WTC11 (cell line): ENCODE measurements around the gene TRIM7. TPM values are rescaled to one million over a fixed set of nuclear protein-coding genes. Genes with fewer than 3 reads are reported as not detected.

Source experiments
- ATAC-seq: fragments of 200-7000 bp; cut with Tn5 transposase; 2 replicates; pipeline ENCODE4 v1.10.0; 2021; ENCODE audit warnings: mild to moderate bottlenecking, moderate library complexity
- CTCF ChIA-PET: fragments of 300-600 bp; sonication (Branson Sonifier 250); formaldehyde crosslinking; loops from one replicate; lab custom pipeline; 2021; ENCODE audit warnings: antibody characterized with exemption; lab: Charles Lee
- POLR2A ChIA-PET: fragments of 350-600 bp; sonication (Branson Sonifier 250); formaldehyde crosslinking; loops from one replicate; lab custom pipeline; 2021; ENCODE audit warnings: antibody characterized with exemption; lab: Charles Lee
- DNase-seq: peaks from one replicate; pipeline ENCODE4 v3.0.0; 2021; ENCODE audit warnings: low spot score
- H3K27ac Mint-ChIP-seq: 2 replicates; pipeline ENCODE4 v1.8.0; 2021; ENCODE audit warnings: mixed read lengths
- H3K27me3 Mint-ChIP-seq: 2 replicates; pipeline ENCODE4 v1.8.0; 2021; ENCODE audit warnings: low read depth, mild to moderate bottlenecking, moderate library complexity, mixed read lengths
- H3K36me3 Mint-ChIP-seq: 2 replicates; pipeline ENCODE4 v1.8.0; 2021; ENCODE audit warnings: mixed read lengths
- H3K4me1 Mint-ChIP-seq: 2 replicates; pipeline ENCODE4 v1.8.0; 2022; ENCODE audit warnings: mixed read lengths
- H3K4me3 Mint-ChIP-seq: 2 replicates; pipeline ENCODE4 v1.8.0; 2021; ENCODE audit warnings: mild to moderate bottlenecking, moderate library complexity, mixed read lengths
- H3K9me3 Mint-ChIP-seq: 2 replicates; pipeline ENCODE4 v1.8.0; 2021; ENCODE audit warnings: mixed read lengths
- CREM ChIP-seq: sonication (generic); formaldehyde crosslinking; IDR thresholded peaks from 2 replicates; pipeline ENCODE4 v1.8.1; 2022; ENCODE audit warnings: mild to moderate bottlenecking, missing genetic modification reagents, moderate library complexity
- FOXJ3 ChIP-seq: sonication (generic); formaldehyde crosslinking; IDR thresholded peaks from 2 replicates; pipeline ENCODE4 v1.9.0; 2021; ENCODE audit warnings: missing genetic modification reagents, mild to moderate bottlenecking, borderline replicate concordance
- FOXP4 ChIP-seq: sonication (generic); formaldehyde crosslinking; IDR thresholded peaks from 2 replicates; pipeline ENCODE4 v1.8.0; 2022; ENCODE audit warnings: mild to moderate bottlenecking, missing genetic modification reagents
- GABPB1 ChIP-seq: sonication (generic); formaldehyde crosslinking; IDR thresholded peaks from 2 replicates; pipeline ENCODE4 v1.8.1; 2023; ENCODE audit warnings: mild to moderate bottlenecking, missing genetic modification reagents
- NFATC4 ChIP-seq: fragments of 250-450 bp; sonication (Bioruptor Pico); IDR thresholded peaks from 2 replicates; pipeline ENCODE4 v1.9.0; 2021; ENCODE audit warnings: mild to moderate bottlenecking
- NFE2L1 ChIP-seq: sonication (generic); formaldehyde crosslinking; IDR thresholded peaks from 2 replicates; pipeline ENCODE4 v1.8.1; 2023; ENCODE audit warnings: missing genetic modification reagents
- NR3C1 ChIP-seq: sonication (generic); formaldehyde crosslinking; conservative IDR thresholded peaks from 2 replicates; pipeline ENCODE4 v1.8.1; 2023; ENCODE audit warnings: low read depth, mild to moderate bottlenecking, missing genetic modification reagents
- PRRX2 ChIP-seq: fragments of 250-450 bp; sonication (Bioruptor Pico); IDR thresholded peaks from 2 replicates; pipeline ENCODE4 v1.8.0; 2021; ENCODE audit warnings: mild to moderate bottlenecking
- SMAD3 ChIP-seq: sonication (generic); formaldehyde crosslinking; IDR thresholded peaks from 2 replicates; pipeline ENCODE4 v1.8.0; 2022; ENCODE audit warnings: missing genetic modification reagents, mild to moderate bottlenecking, borderline replicate concordance
- SMAD4 ChIP-seq: sonication (generic); formaldehyde crosslinking; IDR thresholded peaks from 2 replicates; pipeline ENCODE4 v1.8.0; 2022; ENCODE audit warnings: mild to moderate bottlenecking, missing genetic modification reagents
- TEAD1 ChIP-seq: sonication (generic); formaldehyde crosslinking; IDR thresholded peaks from 2 replicates; pipeline ENCODE4 v1.8.0; 2022; ENCODE audit warnings: mild to moderate bottlenecking, missing genetic modification reagents
- TEAD4 ChIP-seq: sonication (generic); formaldehyde crosslinking; IDR thresholded peaks from 2 replicates; pipeline ENCODE4 v1.8.0; 2022; ENCODE audit warnings: mild to moderate bottlenecking, missing genetic modification reagents
- USF1 ChIP-seq: sonication (generic); formaldehyde crosslinking; IDR thresholded peaks from 2 replicates; pipeline ENCODE4 v1.8.0; 2022; ENCODE audit warnings: mild to moderate bottlenecking, missing genetic modification reagents
- ZBTB43 ChIP-seq: sonication (generic); formaldehyde crosslinking; IDR thresholded peaks from 2 replicates; pipeline ENCODE4 v1.8.1; 2023; ENCODE audit warnings: mild to moderate bottlenecking, missing genetic modification reagents
- ZNF121 ChIP-seq: sonication (generic); formaldehyde crosslinking; IDR thresholded peaks from 2 replicates; pipeline ENCODE4 v1.8.0; 2023; ENCODE audit warnings: missing genetic modification reagents
- ZNF396 ChIP-seq: fragments of 250-450 bp; sonication (Bioruptor Pico); IDR thresholded peaks from 2 replicates; pipeline ENCODE4 v1.8.0; 2021; ENCODE audit warnings: mild to moderate bottlenecking, moderate library complexity, borderline replicate concordance
- total RNA-seq: library from RNA; stranded (reverse); gene quantifications from 3 replicates; pipeline ENCODE4 v1.2.3, GENCODE V29; 2021
- TF ChIP-seq, protein P1 (sequence below): sonication (generic); formaldehyde crosslinking; IDR thresholded peaks from 2 replicates; pipeline ENCODE4 v1.8.1; 2023; ENCODE audit warnings: mild to moderate bottlenecking, moderate library complexity, missing genetic modification reagents
- TF ChIP-seq, protein P2 (sequence below): sonication (generic); formaldehyde crosslinking; IDR thresholded peaks from 2 replicates; pipeline ENCODE4 v1.8.1; 2023; ENCODE audit warnings: mild to moderate bottlenecking, missing genetic modification reagents, borderline replicate concordance
- TF ChIP-seq, protein P3 (sequence below): fragments of 250-450 bp; sonication (Bioruptor Pico); IDR thresholded peaks from 2 replicates; pipeline ENCODE4 v1.8.0; 2021; ENCODE audit warnings: mild to moderate bottlenecking
- TF ChIP-seq, protein P4 (sequence below): fragments of 250-450 bp; sonication (Bioruptor Pico); IDR thresholded peaks from 2 replicates; pipeline ENCODE4 v2.1.2; 2022; ENCODE audit warnings: mild to moderate bottlenecking, moderate library complexity

Gene TRIM7
- total RNA-seq, 1 experiment from 2014 or later: 1.4 TPM

- TF ChIP-seq, protein P1, sequence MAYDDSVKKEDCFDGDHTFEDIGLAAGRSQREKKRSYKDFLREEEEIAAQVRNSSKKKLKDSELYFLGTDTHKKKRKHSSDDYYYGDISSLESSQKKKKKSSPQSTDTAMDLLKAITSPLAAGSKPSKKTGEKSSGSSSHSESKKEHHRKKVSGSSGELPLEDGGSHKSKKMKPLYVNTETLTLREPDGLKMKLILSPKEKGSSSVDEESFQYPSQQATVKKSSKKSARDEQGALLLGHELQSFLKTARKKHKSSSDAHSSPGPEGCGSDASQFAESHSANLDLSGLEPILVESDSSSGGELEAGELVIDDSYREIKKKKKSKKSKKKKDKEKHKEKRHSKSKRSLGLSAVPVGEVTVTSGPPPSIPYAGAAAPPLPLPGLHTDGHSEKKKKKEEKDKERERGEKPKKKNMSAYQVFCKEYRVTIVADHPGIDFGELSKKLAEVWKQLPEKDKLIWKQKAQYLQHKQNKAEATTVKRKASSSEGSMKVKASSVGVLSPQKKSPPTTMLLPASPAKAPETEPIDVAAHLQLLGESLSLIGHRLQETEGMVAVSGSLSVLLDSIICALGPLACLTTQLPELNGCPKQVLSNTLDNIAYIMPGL (CRISPR knock-in tag): peak; percentile 22; the same call in 1 of the 2 replicates
- no peak; the same call in 1 of the 2 replicates for TF ChIP-seq CREM (CRISPR knock-in tag)
- no peak for TF ChIP-seq NR3C1 (CRISPR knock-in tag)
- no peak for TF ChIP-seq ZNF396
Observed at GRCh38 chr5:181207214-181207959, 2.4 kb upstream of the TRIM7 start (continued).

DNA sequence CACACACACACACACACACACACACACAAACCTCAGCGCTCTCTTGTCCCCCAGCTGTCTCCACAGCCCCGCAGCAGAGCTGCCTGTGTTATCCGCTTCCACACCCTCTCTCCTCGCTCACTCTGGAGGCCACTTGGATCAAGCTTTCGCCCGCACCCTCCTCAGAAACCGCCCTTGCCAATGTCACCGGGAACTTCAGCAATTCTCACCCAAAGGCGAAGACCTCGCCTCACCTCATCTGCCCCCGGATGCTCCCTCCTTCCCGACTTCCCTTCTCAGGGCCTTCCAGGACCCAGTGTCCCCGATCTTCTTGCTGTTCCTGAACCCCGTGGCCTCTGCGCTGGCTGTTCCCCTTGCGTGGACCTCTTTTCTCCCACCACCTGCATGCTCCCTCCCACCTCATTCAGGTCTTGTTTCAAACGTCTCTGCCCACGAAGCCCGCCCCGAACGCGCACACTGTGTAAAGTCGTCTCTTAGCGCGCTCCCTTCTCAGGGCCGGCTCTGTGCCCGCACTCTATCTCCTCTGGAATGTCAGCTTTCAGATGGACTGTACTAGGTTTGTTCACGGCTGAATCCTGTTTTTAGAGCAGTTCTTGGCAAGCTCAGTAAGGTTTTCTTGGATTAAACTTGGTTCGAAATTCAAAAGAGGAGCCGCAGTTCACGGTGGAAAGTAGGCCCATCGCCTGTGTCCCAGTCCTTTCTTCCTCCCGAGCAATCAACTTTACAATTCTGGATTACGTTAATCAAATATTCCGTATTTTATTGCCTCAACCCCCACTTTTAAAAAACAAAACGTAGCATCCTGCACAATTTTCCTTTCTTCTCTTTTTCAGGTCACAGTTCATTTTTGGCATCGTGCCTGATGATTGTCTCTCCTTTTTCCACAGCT, 1.0 kb upstream of the TRIM7 start:
- CTCF ChIA-PET: interaction anchor here (0.6 to 4.6 kb wide), 8 partner anchors 9 to 39 kb away, joined by 3 to 42 read pairs (median 6); partner anchors contain the start of gene TRIM41
- peaks cover 6% of the 10 kb centered on the region; the same call in 1 of the 2 replicates for H3K36me3 Mint-ChIP-seq
- H3K9me3 Mint-ChIP-seq: no peaks in the 10 kb centered on the region
- H3K4me1 Mint-ChIP-seq: peaks cover 23% of the 10 kb centered on the region
- POLR2A ChIA-PET: interaction anchor here (0.8 to 1.8 kb wide), 4 partner anchors 8 to 18 kb away, joined by 3 to 11 read pairs (median 6); partner anchors contain the start of gene TRIM41
- ATAC-seq (no peak), DNase-seq (peak; percentile 29)
- no peak for TF ChIP-seq PRRX2
- no peak for TF ChIP-seq TEAD4 (CRISPR knock-in tag)
- TF ChIP-seq NFATC4 (CRISPR knock-in tag): no peak
- TF ChIP-seq, protein P2, sequence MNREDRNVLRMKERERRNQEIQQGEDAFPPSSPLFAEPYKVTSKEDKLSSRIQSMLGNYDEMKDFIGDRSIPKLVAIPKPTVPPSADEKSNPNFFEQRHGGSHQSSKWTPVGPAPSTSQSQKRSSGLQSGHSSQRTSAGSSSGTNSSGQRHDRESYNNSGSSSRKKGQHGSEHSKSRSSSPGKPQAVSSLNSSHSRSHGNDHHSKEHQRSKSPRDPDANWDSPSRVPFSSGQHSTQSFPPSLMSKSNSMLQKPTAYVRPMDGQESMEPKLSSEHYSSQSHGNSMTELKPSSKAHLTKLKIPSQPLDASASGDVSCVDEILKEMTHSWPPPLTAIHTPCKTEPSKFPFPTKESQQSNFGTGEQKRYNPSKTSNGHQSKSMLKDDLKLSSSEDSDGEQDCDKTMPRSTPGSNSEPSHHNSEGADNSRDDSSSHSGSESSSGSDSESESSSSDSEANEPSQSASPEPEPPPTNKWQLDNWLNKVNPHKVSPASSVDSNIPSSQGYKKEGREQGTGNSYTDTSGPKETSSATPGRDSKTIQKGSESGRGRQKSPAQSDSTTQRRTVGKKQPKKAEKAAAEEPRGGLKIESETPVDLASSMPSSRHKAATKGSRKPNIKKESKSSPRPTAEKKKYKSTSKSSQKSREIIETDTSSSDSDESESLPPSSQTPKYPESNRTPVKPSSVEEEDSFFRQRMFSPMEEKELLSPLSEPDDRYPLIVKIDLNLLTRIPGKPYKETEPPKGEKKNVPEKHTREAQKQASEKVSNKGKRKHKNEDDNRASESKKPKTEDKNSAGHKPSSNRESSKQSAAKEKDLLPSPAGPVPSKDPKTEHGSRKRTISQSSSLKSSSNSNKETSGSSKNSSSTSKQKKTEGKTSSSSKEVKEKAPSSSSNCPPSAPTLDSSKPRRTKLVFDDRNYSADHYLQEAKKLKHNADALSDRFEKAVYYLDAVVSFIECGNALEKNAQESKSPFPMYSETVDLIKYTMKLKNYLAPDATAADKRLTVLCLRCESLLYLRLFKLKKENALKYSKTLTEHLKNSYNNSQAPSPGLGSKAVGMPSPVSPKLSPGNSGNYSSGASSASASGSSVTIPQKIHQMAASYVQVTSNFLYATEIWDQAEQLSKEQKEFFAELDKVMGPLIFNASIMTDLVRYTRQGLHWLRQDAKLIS: no peak
- TF ChIP-seq ZNF121 (CRISPR knock-in tag): no peak
- TF ChIP-seq FOXJ3 (CRISPR knock-in tag): no peak
- no peak for TF ChIP-seq FOXP4 (CRISPR knock-in tag)
- TF ChIP-seq TEAD1: no peak
- TF ChIP-seq NFE2L1 (CRISPR knock-in tag): no peak
- no peak for TF ChIP-seq SMAD3
- TF ChIP-seq, protein P3, sequence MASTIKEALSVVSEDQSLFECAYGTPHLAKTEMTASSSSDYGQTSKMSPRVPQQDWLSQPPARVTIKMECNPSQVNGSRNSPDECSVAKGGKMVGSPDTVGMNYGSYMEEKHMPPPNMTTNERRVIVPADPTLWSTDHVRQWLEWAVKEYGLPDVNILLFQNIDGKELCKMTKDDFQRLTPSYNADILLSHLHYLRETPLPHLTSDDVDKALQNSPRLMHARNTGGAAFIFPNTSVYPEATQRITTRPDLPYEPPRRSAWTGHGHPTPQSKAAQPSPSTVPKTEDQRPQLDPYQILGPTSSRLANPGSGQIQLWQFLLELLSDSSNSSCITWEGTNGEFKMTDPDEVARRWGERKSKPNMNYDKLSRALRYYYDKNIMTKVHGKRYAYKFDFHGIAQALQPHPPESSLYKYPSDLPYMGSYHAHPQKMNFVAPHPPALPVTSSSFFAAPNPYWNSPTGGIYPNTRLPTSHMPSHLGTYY (CRISPR knock-in tag): no peak
- TF ChIP-seq GABPB1 (CRISPR knock-in tag): no peak
- TF ChIP-seq ZNF396: no peak
- TF ChIP-seq ZBTB43 (CRISPR knock-in tag): no peak
- TF ChIP-seq, protein P4, sequence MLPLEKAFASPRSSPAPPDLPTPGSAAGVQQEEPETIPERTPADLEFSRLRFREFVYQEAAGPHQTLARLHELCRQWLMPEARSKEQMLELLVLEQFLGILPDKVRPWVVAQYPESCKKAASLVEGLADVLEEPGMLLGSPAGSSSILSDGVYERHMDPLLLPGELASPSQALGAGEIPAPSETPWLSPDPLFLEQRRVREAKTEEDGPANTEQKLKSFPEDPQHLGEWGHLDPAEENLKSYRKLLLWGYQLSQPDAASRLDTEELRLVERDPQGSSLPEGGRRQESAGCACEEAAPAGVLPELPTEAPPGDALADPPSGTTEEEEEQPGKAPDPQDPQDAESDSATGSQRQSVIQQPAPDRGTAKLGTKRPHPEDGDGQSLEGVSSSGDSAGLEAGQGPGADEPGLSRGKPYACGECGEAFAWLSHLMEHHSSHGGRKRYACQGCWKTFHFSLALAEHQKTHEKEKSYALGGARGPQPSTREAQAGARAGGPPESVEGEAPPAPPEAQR (CRISPR knock-in tag): no peak
- TF ChIP-seq SMAD4 (CRISPR knock-in tag): no peak
- TF ChIP-seq USF1: no peak
- H3K4me3 Mint-ChIP-seq: peak overlapping the region; percentile 94
- no peak overlapping the region for H3K27ac Mint-ChIP-seq
- H3K27me3 Mint-ChIP-seq: peaks cover 62% of the 10 kb centered on the region
